ENCODE measurements around the gene SCLT1.

The SCLT1 gene

GRCh38 chr4:128868758-128869157, 224.6 kb downstream of the SCLT1 start:
- DNase-seq = no peak

GRCh38 chr4:128866691-128867090, 226.6 kb downstream of the SCLT1 start:
- no peak for DNase-seq

GRCh38 chr4:128866269-128866668, 227.1 kb downstream of the SCLT1 start:
- no peak for DNase-seq

- no peak for DNase-seq
These were observed 228.2 kb downstream of the SCLT1 start for GRCh38 chr4:128865132-128865531.

GRCh38 chr4:128863312-128864075, 229.8 kb downstream of the SCLT1 start:
- peak; percentile 54 to 61 for DNase-seq

GRCh38 chr4:128862608-128863311, 230.6 kb downstream of the SCLT1 start:
- DNase-seq = peak; percentile 41 to 44

- DNase-seq = no peak
These were observed 231.4 kb downstream of the SCLT1 start for GRCh38 chr4:128861856-128862518.

- DNase-seq = no peak
These were observed 233.3 kb downstream of the SCLT1 start for GRCh38 chr4:128859887-128860677.

GRCh38 chr4:128858879-128859671, 234.3 kb downstream of the SCLT1 start:
- no peak for DNase-seq

GRCh38 chr4:128856246-128856645, 237.1 kb downstream of the SCLT1 start:
- no peak for DNase-seq

GRCh38 chr4:128855621-128856020, 237.7 kb downstream of the SCLT1 start:
- DNase-seq = no peak

GRCh38 chr4:128854433-128854832, 238.9 kb downstream of the SCLT1 start:
- DNase-seq = no peak

- no peak for DNase-seq
These were observed 239.6 kb downstream of the SCLT1 start for GRCh38 chr4:128853741-128854140.

GRCh38 chr4:128850252-128850651, 243.1 kb downstream of the SCLT1 start:
- DNase-seq = no peak

- no peak for DNase-seq
These were observed 244.9 kb downstream of the SCLT1 start for GRCh38 chr4:128848461-128848860.

- no peak for DNase-seq
These were observed 246.1 kb downstream of the SCLT1 start for GRCh38 chr4:128847082-128847724.

- no peak for DNase-seq
These were observed 247.3 kb downstream of the SCLT1 start for GRCh38 chr4:128846063-128846462.

GRCh38 chr4:128844931-128845330, 248.4 kb downstream of the SCLT1 start:
- no peak for DNase-seq

GRCh38 chr4:128841402-128841801, 251.9 kb downstream of the SCLT1 start:
- no peak for DNase-seq

GRCh38 chr4:128840711-128841318, 252.5 kb downstream of the SCLT1 start:
- DNase-seq = no peak

GRCh38 chr4:128837679-128838078, 255.7 kb downstream of the SCLT1 start:
- no peak for DNase-seq
